ENCODE results near the gene PRSS22. TPM values are rescaled to one million over a fixed set of nuclear protein-coding genes. Genes with fewer than 3 reads are reported as not detected.

The PRSS22 gene
- polyA plus RNA-seq, 12 donors: 0.13 to 2.1 (median 1.3) TPM; not detected in 8

DNA sequence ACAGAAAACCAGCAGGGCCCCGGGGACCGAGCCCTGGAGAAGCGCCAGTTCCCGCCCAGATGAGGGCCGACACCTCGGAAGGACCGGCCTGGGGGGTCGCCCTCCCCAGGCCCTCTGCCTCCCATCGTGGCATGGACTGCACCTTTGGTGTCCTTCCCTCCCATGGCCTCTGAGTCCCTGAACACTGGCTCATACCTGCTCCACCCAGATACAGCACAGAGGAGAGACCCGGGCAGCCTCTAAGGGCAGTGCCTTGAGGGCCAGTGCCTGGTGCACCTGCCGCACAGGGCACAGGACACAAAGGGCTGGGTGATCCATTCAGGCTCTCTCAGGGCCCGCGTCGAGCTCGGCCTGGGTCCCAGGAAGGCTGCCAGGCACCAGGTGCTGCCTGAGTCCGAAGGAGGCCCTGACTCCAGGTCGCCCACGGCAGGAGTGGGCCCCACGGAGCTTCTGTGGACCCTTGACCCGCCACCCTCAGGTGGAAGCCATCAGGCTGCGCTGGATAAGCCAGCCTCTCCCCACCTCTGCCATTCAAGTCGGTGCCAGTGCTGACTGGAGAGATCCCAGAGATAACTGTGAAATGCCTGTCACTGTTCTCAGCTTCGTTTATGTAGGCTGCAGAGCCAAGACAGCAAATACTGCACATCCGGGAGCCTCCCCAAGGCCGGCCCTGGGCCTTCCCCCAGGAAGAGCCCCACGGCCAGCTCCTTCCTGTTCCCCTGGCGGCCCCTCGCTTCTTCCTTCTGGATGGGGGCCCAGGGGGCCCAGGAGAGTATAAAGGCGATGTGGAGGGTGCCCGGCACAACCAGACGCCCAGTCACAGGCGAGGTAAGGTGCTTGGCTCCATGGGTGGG lies 28.2 kb downstream of the PRSS22 start, which contains the start of gene ZG16B:
TSS of gene ZG16B (plus strand) at position 803 of the 854 bp plus-strand sequence. CDS start 139 bp downstream, outside the sequence.
- DNase-seq: no peak

- no peak for DNase-seq
These were observed 29.0 kb downstream of the PRSS22 start for GRCh38 chr16:2828876-2829430.

- no peak for DNase-seq
These were observed 29.5 kb downstream of the PRSS22 start for GRCh38 chr16:2828521-2828840.

DNA sequence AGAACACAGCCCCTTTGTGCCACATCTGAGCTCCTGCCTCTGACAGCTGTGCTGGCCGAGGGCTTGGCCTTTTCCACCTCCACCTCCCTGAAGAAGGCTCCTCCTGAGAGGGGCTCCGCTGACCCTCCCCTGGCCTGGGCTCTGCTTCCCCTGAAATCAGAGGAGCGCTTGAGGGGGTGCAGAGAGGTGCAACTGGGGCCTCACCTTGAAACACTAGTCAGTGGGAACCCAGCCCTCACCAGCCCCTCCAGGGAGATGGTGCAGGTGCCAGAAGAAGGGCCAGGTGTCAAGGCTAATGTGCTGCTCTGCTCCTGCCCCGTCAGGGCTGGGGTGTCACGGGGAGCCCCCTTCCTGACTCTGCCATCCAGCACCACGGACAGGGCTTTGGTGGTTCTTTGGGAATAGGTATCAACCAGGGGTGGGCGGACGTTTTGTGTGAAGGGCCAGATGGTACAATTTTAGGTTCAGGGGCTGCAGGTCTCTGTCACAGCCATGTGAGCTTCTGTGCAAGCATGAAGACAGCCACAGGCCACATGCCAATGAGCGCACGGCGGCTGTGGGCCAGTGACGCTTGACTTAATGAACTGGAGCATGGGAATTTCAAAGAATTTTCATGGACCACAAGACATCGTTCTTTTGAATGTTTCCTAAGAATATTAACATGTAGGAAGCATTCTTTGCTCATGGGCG lies 30.0 kb downstream of the PRSS22 start:
- no peak for DNase-seq

- DNase-seq: no peak
These were observed 30.6 kb downstream of the PRSS22 start for GRCh38 chr16:2827374-2827791.

GRCh38 chr16:2826591-2827373 lies 31.2 kb downstream of the PRSS22 start:
- DNase-seq: no peak

DNA sequence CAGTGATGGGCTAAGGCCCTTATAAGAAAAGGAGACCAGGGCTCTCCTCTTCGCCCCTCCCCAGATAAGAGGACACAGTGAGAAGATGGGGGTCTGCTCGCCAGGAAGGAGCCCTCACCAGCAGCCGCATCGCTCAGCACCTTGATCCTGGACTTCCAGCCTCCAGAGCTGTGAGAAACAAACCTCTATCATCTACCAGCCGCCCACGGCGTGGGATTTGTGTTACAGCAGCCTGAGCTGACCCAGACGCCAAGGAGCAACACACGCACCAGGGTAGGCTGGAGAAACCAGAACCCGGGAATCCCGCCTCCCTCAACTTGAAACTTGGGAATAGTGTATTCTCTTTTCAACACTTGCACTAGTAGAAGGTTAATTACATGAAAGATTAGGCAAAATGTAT lies 32.1 kb downstream of the PRSS22 start:
- DNase-seq: no peak

DNA sequence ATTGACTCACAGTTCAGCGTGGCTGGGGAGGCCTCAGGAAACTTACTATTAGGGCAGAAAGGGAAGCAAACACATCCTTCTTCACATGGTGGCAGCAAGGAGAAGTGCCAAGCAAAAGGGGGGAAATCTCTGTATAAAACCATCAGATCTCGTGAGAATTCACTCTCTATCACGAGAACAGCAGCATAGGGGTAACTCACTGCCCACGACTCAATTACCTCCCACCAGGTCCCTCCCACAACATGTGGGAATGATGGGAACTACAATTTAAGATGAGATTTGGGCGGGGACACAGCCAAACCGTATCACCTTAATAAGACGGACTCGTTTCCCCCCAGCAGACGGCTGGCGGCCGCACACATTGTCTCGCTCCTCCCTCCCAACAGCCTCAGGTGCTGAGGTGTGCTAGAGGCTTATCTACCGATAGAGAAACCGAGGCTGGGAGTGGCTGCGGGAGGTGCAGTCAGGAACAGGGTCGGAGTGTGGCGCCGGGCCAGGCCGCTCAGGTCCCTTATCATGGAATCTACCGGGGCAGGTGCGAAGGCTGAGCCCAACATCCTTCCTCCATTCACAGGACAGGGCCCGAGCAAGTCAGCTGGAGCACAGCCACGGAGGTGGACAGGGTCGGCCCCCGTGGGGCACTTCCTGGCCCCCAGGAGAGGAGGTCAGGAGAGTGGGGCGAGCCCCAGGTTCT lies 32.8 kb downstream of the PRSS22 start:
- DNase-seq: no peak

GRCh38 chr16:2824626-2825025 lies 33.3 kb downstream of the PRSS22 start:
- DNase-seq: no peak

GRCh38 chr16:2822496-2822895 lies 35.5 kb downstream of the PRSS22 start:
- DNase-seq: no peak

DNA sequence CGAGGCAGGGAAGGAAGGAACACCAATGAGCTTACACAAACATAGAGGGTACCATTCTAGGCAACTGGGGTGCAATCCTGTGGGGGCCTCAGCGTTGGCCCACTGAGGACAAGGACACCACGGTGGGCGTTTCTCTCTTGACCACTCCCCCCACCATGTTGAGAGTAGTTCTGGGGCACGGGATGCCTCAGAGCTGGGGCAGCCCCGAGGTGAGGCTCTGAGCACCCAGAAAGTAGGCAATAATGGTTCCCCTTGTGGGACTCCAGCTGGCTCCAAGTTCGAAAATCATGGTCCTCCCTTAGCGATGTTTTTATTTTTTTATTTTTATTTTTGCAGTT lies 35.8 kb downstream of the PRSS22 start:
- no peak for DNase-seq

DNA sequence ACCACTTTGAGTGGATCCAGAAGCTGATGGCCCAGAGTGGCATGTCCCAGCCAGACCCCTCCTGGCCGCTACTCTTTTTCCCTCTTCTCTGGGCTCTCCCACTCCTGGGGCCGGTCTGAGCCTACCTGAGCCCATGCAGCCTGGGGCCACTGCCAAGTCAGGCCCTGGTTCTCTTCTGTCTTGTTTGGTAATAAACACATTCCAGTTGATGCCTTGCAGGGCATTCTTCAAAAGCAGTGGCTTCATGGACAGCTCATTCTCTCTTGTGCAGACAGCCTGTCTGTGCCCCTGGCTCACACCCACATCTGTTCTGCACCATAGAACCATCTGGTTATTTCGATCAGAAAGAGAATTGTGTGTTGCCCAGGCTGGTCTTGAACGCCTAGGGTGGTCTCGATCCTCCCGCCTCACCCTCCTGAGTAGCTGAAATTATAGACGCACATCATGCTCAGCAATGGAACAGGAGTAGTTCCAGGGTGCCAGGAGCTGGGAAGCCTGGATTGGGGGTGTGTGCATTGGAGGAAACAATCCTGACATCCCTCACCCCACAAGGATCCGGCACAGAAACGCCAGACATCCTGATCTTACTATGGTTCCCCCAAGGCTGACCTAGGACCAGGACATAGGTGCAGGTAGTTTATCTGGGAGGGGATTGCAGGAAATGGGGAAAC lies 36.3 kb downstream of the PRSS22 start:
- DNase-seq: no peak

DNA sequence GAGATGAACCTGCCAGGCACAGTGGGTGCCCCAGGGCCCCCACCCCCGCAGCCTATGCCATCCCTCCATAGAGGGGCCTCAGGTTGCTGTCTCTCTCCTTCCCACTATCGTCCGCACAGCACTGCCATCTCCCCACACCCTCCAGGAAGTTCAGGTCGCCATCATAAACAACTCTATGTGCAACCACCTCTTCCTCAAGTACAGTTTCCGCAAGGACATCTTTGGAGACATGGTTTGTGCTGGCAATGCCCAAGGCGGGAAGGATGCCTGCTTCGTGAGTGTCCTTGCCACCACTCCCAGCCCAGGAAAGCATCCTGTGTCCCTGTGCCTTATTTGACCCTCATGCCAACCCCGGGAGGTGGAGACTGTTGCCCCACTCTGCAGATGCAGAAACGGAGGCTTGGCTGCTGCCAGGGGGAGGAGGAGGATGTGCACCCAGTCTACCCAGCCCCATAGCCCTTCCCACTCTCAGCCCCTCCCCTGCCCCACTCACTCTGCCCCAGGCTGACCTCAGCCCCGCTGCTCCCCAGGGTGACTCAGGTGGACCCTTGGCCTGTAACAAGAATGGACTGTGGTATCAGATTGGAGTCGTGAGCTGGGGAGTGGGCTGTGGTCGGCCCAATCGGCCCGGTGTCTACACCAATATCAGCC lies 37.0 kb downstream of the PRSS22 start:
- no peak for DNase-seq

- DNase-seq: no peak
These were observed 37.8 kb downstream of the PRSS22 start for GRCh38 chr16:2819939-2820835.

DNA sequence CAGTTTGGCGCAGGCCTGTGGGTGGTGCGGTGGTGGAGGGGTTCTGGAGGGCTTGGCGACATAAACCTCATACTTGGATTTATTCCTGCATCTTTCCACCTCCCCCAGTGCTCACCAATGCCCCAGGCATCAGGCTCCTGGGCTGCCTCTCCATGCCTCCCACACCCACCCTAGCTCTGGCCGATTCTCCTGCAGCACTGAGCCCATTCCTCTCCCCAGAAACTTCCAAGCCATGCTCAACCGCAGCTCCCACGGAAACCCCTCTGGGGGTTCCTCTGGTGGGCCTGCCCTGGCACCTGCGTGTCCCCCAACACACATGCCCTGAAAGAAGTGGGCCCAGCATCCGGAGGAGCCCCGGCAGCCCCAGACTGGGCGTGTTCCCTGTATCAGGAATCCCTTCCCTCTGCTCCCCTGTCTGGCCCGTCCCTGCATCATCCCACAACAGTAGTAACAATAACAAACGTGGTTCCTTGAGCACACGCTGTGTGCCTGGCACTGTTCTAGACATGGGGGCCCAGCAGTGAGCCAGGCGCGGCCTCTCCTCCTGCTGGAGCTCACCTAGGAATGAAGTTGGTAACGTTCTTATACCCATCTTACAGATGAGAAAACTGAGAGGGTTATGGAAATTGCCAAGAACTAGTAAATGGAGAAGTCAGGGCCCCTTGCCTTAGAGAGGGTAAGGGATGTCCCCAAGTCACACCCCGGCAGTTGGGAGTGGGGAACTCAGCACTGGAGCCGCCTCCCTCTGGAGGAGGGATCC lies 38.6 kb downstream of the PRSS22 start:
- DNase-seq: no peak

DNA sequence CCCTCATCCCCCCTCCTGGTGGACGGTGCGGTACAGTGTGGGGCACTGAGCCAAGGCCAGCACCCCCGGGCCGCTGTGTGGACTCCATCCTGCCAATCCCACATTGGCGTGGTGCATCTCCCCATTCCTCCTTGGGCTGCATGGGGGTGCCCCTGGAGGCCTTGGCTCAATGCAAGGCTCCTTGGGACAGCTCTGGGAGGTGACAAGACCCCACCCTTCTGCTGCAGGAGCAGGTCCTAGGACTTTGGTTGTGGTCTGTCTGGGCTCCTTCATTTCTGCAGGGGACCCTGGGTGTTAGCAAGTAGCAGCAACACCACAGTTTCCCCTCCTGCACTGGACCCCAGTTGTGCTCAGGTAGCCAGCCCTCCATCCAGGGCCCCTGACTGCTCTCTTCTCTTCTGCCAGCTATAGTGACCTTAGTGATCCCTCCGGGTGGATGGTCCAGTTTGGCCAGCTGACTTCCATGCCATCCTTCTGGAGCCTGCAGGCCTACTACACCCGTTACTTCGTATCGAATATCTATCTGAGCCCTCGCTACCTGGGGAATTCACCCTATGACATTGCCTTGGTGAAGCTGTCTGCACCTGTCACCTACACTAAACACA lies 39.6 kb downstream of the PRSS22 start:
- DNase-seq: no peak

DNA sequence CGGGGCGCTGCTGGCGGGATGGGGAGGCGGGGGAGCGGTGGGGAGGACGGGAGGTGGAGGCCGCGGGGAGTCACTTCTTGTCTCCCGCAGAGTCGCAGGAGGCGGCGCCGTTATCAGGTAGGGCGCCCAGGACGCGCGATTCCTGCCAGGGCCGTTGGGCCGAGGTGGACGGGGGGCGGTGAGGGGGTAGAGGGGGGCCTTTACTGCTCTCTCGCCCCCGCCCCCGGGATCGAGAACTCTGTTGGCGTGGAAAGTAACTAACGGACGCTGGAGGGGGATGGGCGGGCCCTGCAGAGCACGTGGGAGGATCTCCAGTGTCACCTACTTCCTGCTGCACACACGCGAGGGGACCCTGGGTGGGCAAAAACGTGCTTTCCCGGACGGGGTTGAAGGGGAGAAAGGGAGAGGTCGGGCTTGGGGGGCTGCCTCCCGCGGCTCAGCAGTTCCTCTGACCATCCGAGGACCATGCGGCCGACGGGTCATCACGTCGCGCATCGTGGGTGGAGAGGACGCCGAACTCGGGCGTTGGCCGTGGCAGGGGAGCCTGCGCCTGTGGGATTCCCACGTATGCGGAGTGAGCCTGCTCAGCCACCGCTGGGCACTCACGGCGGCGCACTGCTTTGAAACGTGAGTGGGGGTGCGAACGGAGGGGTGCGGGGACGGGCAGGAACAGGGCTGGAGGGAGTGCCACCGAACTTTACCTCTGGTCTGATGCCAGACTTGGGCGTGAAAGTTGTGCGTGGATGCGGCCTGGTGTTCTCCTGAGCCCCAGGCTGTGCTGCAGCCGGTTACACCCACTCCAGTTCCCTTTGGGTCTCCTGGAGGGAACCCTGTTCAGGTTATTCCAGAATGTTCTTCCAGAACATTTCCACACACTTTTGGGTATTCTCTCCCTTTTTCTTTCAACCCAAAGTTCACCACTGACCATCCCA lies 40.4 kb downstream of the PRSS22 start:
- DNase-seq: no peak

Data from muscle of arm (tissue), 12 donors.